Suprapubic skin (tissue), 4 donors: ENCODE measurements around the gene LOXHD1.

Experiments used
- POLR2A ChIP-seq, 2 donors: fragments of 450-650 bp; IDR thresholded peaks; one replicate each; pipeline ENCODE4 v1.6.1; 2017; ENCODE audit warnings: antibody characterized with exemption in 2 of 2, mild to moderate bottlenecking in 2 of 2, moderate library complexity in 2 of 2
- POLR2AphosphoS5 ChIP-seq, 3 donors: sonication (generic); formaldehyde crosslinking; IDR thresholded peaks; one replicate each; pipeline ENCODE4 v1.6.1; 2017; ENCODE audit warnings: antibody characterized with exemption in 3 of 3
- TF ChIP-seq, protein P1 (sequence below), 2 donors: fragments of 200-600 bp in 1 of 2; fragments of 450-650 bp in 1 of 2; sonication (generic) in 1 of 2; IDR thresholded peaks; one replicate each; pipeline ENCODE4 v1.5.1; 2016 to 2019; ENCODE audit warnings: antibody characterized with exemption in 2 of 2, mild to moderate bottlenecking in 1 of 2, moderate library complexity in 1 of 2

DNA sequence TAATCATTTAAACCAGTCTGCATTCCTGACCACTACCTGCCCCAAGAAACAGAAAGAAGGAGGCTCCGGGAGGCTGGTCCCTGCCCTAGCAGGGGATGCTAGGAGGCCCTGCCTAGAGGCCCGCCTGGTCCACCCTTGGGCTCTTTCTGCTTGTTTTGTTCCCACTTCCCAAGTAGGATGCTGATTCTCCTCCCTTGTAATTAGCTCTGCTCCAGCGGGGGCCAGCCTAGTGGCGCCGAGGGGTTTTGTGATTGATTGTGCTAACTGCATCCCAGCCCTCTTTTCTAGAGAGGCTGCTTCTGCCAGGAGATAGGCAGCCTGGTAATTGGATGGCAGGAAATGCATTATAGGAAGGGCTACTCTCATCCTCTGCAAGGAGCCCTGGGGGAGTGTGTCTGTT, 220.0 kb downstream of the LOXHD1 start:
- TF ChIP-seq, protein P1, sequence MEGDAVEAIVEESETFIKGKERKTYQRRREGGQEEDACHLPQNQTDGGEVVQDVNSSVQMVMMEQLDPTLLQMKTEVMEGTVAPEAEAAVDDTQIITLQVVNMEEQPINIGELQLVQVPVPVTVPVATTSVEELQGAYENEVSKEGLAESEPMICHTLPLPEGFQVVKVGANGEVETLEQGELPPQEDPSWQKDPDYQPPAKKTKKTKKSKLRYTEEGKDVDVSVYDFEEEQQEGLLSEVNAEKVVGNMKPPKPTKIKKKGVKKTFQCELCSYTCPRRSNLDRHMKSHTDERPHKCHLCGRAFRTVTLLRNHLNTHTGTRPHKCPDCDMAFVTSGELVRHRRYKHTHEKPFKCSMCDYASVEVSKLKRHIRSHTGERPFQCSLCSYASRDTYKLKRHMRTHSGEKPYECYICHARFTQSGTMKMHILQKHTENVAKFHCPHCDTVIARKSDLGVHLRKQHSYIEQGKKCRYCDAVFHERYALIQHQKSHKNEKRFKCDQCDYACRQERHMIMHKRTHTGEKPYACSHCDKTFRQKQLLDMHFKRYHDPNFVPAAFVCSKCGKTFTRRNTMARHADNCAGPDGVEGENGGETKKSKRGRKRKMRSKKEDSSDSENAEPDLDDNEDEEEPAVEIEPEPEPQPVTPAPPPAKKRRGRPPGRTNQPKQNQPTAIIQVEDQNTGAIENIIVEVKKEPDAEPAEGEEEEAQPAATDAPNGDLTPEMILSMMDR (IDR thresholded peaks at IDR 0.05), result no peak
- TF ChIP-seq POLR2AphosphoS5 (IDR thresholded peaks at IDR 0.05) (no peak), POLR2A (IDR thresholded peaks at IDR 0.05) (no peak)
